A673 (cell line): ENCODE results near the gene MEX3D.

Experiments
- CTCF ChIP-seq: fragments of 300-800, 200-600 bp; sonication (generic); conservative IDR thresholded peaks from 2 replicates; pipeline ENCODE4 v1.5.1; 2017; ENCODE audit warnings: low read depth, mild to moderate bottlenecking, antibody characterized with exemption, low read length, moderate library complexity, mixed read lengths
- EZH2 ChIP-seq: fragments of 200-600 bp; sonication (generic); IDR thresholded peaks from 2 replicates; pipeline ENCODE4 v1.6.1; 2017; ENCODE audit warnings: borderline replicate concordance, low read depth, mild to moderate bottlenecking, mixed read lengths, antibody characterized with exemption, low read length; ENCODE audit not compliant: poor library complexity, severe bottlenecking

- TF ChIP-seq CTCF (no peak), EZH2 (no peak)
Observed at GRCh38 chr19:1591421-1592023, 23.4 kb upstream of the MEX3D start.
